ENCODE results near the gene CHRNB1. TPM values are rescaled to one million over a fixed set of nuclear protein-coding genes. Genes with fewer than 3 reads are reported as not detected.
A peak's percentile ranks its signal among the peaks of the same experiment; 100 is the strongest.

Gene CHRNB1
- total RNA-seq, 2 experiments from 2014 or later = 11.5 to 11.7 TPM

GRCh38 chr17:7403727-7403976 is 41.2 kb upstream of the CHRNB1 start:
- peaks cover 2% of the 10 kb centered on the region for H3K27me3 Mint-ChIP-seq
- H3K9me3 Mint-ChIP-seq = no peaks in the 10 kb centered on the region
- no peak for TF ChIP-seq CTCF (IDR thresholded peaks at IDR 0.05)
- peak overlapping the region; percentile 95 for H3K4me3 Mint-ChIP-seq
- intact Hi-C loops (cut with micrococcal nuclease) = no loop called here
- H3K27ac Mint-ChIP-seq = peak overlapping the region; percentile 98
- DNase-seq = no peak
- peaks cover 11% of the 10 kb centered on the region for H3K4me1 Mint-ChIP-seq (ENCODE audit: low read depth)
- POLR2A ChIA-PET = interaction anchor here (0.6 to 2.7 kb wide), 13 partner anchors 8 to 357 kb away, joined by 3 to 10 read pairs (median 3); partner anchors contain the start of genes NEURL4, PLSCR3 and TMEM95
- CTCF ChIA-PET = interaction anchor here (0.8 to 4.1 kb wide), 5 partner anchors 9 to 211 kb away, joined by 3 to 27 read pairs (median 7); partner anchors contain the start of genes FXR2, NEURL4, PLSCR3 and SENP3
- peaks cover 3% of the 10 kb centered on the region for H3K36me3 Mint-ChIP-seq (ENCODE audit: low read depth)
- ATAC-seq = no peak

GRCh38 chr17:7403977-7404736 is 40.7 kb upstream of the CHRNB1 start, which contains the start of gene TMEM256:
Gene TMEM256 (minus strand): TSS chr17:7404097. CDS start chr17:7404084, 13 bp downstream.
- DNase-seq = peak; percentile 99
- Mint-ChIP-seq H3K4me3 (peak within 1 kb of the TSS; percentile 95), H3K27me3 (peaks cover 2% of the 10 kb centered on the region), H3K9me3 (no peaks in the 10 kb centered on the region), H3K4me1 (ENCODE audit: low read depth) (peaks cover 14% of the 10 kb centered on the region), H3K27ac (peak within 1 kb of the TSS; percentile 98), H3K36me3 (ENCODE audit: low read depth) (peaks cover 3% of the 10 kb centered on the region)
- ChIA-PET POLR2A (interaction anchor here (0.6 to 2.7 kb wide), 12 partner anchors 10 to 357 kb away, joined by 3 to 10 read pairs (median 4); partner anchors contain the start of genes NEURL4, PLSCR3 and TMEM95), CTCF (interaction anchor here (0.7 to 4.1 kb wide), 5 partner anchors 10 to 157 kb away, joined by 3 to 27 read pairs (median 7); partner anchors contain the start of genes PLSCR3, SENP3 and TMEM102)
- TF ChIP-seq CTCF (IDR thresholded peaks at IDR 0.05) = no peak
- intact Hi-C loops (cut with micrococcal nuclease) = loop anchor here (1.0 kb wide), 1 partner anchor 31 kb away; the partner anchor contains the start of gene TMEM102
- peak; percentile 90 for ATAC-seq

GRCh38 chr17:7404737-7405349 is 40.0 kb upstream of the CHRNB1 start:
- POLR2A ChIA-PET = interaction anchor here (0.8 to 2.7 kb wide), 7 partner anchors 32 to 356 kb away, joined by 3 to 10 read pairs (median 4); partner anchors contain the start of gene NEURL4
- ATAC-seq (peak; percentile 40), DNase-seq (no peak)
- Mint-ChIP-seq H3K36me3 (ENCODE audit: low read depth) (no peaks in the 10 kb centered on the region), H3K9me3 (no peaks in the 10 kb centered on the region), H3K27ac (peak overlapping the region; percentile 98), H3K4me3 (peak overlapping the region; percentile 95), H3K27me3 (peaks cover 2% of the 10 kb centered on the region), H3K4me1 (ENCODE audit: low read depth) (peaks cover 14% of the 10 kb centered on the region)
- intact Hi-C loops (cut with micrococcal nuclease) = loop anchor here (1.0 kb wide), 1 partner anchor 30 kb away; the partner anchor contains the start of gene TMEM102
- no peak for TF ChIP-seq CTCF (IDR thresholded peaks at IDR 0.05)
- CTCF ChIA-PET = interaction anchor here (0.7 to 4.1 kb wide), 5 partner anchors 11 to 156 kb away, joined by 3 to 27 read pairs (median 7); partner anchors contain the start of genes PLSCR3, SENP3 and TMEM102

GRCh38 chr17:7405350-7406234 is 39.3 kb upstream of the CHRNB1 start:
- Mint-ChIP-seq H3K4me3 (peak overlapping the region; percentile 95), H3K27me3 (peaks cover 2% of the 10 kb centered on the region), H3K27ac (peak overlapping the region; percentile 78), H3K36me3 (ENCODE audit: low read depth) (no peaks in the 10 kb centered on the region), H3K4me1 (ENCODE audit: low read depth) (peaks cover 14% of the 10 kb centered on the region), H3K9me3 (no peaks in the 10 kb centered on the region)
- DNase-seq (no peak), ATAC-seq (no peak)
- intact Hi-C loops (cut with micrococcal nuclease) = no loop called here
- POLR2A ChIA-PET = interaction anchor here (1.4 to 1.8 kb wide), 4 partner anchors 11 to 92 kb away, joined by 3 to 5 read pairs (median 4); partner anchors contain the start of gene NEURL4
- TF ChIP-seq CTCF (IDR thresholded peaks at IDR 0.05) = no peak
- CTCF ChIA-PET = interaction anchor here (1.7 kb wide), 1 partner anchor 31 kb away, joined by 8 read pairs; no protein-coding TSS in a partner anchor

All from activated CD8-positive, alpha-beta T cell treated with anti-CD3 and anti-CD28 coated beads for 36 hours (primary cell).